Measurements from ENCODE around the gene UBA52. TPM values are rescaled to one million over a fixed set of nuclear protein-coding genes. Genes with fewer than 3 reads are reported as not detected.

UBA52 gene
- total RNA-seq, 1 experiment from 2014 or later = 1,361 TPM

- DNase-seq (ENCODE audit: low spot score) (no peak), ATAC-seq (peak; percentile 4)
- ChIA-PET POLR2A (no interaction called here), CTCF (interaction anchor here (0.7 to 1.4 kb wide), 4 partner anchors 16 to 67 kb away, joined by 4 to 8 read pairs (median 4); no protein-coding TSS in a partner anchor)
- Mint-ChIP-seq H3K27me3 (ENCODE audit: low read depth) (peaks cover 84% of the 10 kb centered on the region), H3K36me3 (no peaks in the 10 kb centered on the region), H3K4me3 (peak overlapping the region; percentile 27), H3K27ac (no peak overlapping the region), H3K4me1 (peaks cover 44% of the 10 kb centered on the region), H3K9me3 (no peaks in the 10 kb centered on the region)
- no peak for TF ChIP-seq IRF1 (CRISPR knock-in tag; IDR thresholded peaks at IDR 0.05)
- no peak for TF ChIP-seq USF2 (CRISPR knock-in tag; IDR thresholded peaks at IDR 0.05)
- TF ChIP-seq ZNF425 (CRISPR knock-in tag; conservative IDR thresholded peaks at IDR 0.05) = no peak
- TF ChIP-seq ZNF121 (CRISPR knock-in tag; IDR thresholded peaks at IDR 0.05) = peak; percentile 47; the same call in 1 of the 2 replicates
- TF ChIP-seq SMAD3 (CRISPR knock-in tag; IDR thresholded peaks at IDR 0.05; ENCODE audit: borderline replicate concordance) = no peak
- no peak for TF ChIP-seq E2F4 (CRISPR knock-in tag; IDR thresholded peaks at IDR 0.05; ENCODE audit: borderline replicate concordance, low read depth)
- 0 out of 2 replicates have a peak, but pooled peaks have one; percentile 31 for TF ChIP-seq FOXP1 (CRISPR knock-in tag; IDR thresholded peaks at IDR 0.05; ENCODE audit: borderline replicate concordance)
- TF ChIP-seq PRRX2 (CRISPR knock-in tag; IDR thresholded peaks at IDR 0.05) = no peak
Observed at GRCh38 chr19:18610245-18610555, 38.5 kb downstream of the UBA52 start.

GRCh38 chr19:18610556-18611326 lies 39.1 kb downstream of the UBA52 start:
- ChIA-PET CTCF (interaction anchor here (1.0 to 1.4 kb wide), 3 partner anchors 17 to 66 kb away, joined by 4 to 8 read pairs (median 5); no protein-coding TSS in a partner anchor), POLR2A (no interaction called here)
- DNase-seq (ENCODE audit: low spot score) = peak; percentile 69
- Mint-ChIP-seq H3K4me3 (peak overlapping the region; percentile 80), H3K27me3 (ENCODE audit: low read depth) (peaks cover 84% of the 10 kb centered on the region), H3K9me3 (no peaks in the 10 kb centered on the region), H3K4me1 (peaks cover 40% of the 10 kb centered on the region), H3K27ac (peak overlapping the region; percentile 86), H3K36me3 (no peaks in the 10 kb centered on the region)
- peak; percentile 3 for ATAC-seq
- no peak for TF ChIP-seq ZNF425 (CRISPR knock-in tag; conservative IDR thresholded peaks at IDR 0.05)
- TF ChIP-seq SMAD3 (CRISPR knock-in tag; IDR thresholded peaks at IDR 0.05; ENCODE audit: borderline replicate concordance) = no peak
- TF ChIP-seq JAZF1 (CRISPR knock-in tag; IDR thresholded peaks at IDR 0.05) = no peak
- no peak for TF ChIP-seq ZNF416 (CRISPR knock-in tag; IDR thresholded peaks at IDR 0.05)
- no peak for TF ChIP-seq ZNF263 (CRISPR knock-in tag; IDR thresholded peaks at IDR 0.05; ENCODE audit: low read depth)
- TF ChIP-seq ZBTB21 (CRISPR knock-in tag; IDR thresholded peaks at IDR 0.05; ENCODE audit: borderline replicate concordance) = no peak
- no peak for TF ChIP-seq ZSCAN18 (CRISPR knock-in tag; IDR thresholded peaks at IDR 0.05)
- TF ChIP-seq PRRX2 (CRISPR knock-in tag; IDR thresholded peaks at IDR 0.05) = no peak
- TF ChIP-seq NFE2L1 (CRISPR knock-in tag; IDR thresholded peaks at IDR 0.05) = no peak
- no peak for TF ChIP-seq GRHL2 (CRISPR knock-in tag; IDR thresholded peaks at IDR 0.05; ENCODE audit: insufficient replicate concordance, severe bottlenecking)
- TF ChIP-seq NR1H2 (CRISPR knock-in tag; IDR thresholded peaks at IDR 0.05) = no peak
- no peak for TF ChIP-seq STAT6 (CRISPR knock-in tag; conservative IDR thresholded peaks at IDR 0.05; ENCODE audit: low read depth)
- peak; percentile 97 for TF ChIP-seq ZNF423 (CRISPR knock-in tag; IDR thresholded peaks at IDR 0.05)
- no peak for TF ChIP-seq ZNF512 (CRISPR knock-in tag; IDR thresholded peaks at IDR 0.05; ENCODE audit: borderline replicate concordance)

Measured in WTC11 (cell line).